Activated gamma-delta T cell (primary cell): ENCODE measurements around the gene ARHGEF17.

Source experiments
- DNase-seq: peaks from one replicate; lab custom pipeline; 2025; lab: John Stamatoyannopoulos, UW

ARHGEF17 gene

DNA sequence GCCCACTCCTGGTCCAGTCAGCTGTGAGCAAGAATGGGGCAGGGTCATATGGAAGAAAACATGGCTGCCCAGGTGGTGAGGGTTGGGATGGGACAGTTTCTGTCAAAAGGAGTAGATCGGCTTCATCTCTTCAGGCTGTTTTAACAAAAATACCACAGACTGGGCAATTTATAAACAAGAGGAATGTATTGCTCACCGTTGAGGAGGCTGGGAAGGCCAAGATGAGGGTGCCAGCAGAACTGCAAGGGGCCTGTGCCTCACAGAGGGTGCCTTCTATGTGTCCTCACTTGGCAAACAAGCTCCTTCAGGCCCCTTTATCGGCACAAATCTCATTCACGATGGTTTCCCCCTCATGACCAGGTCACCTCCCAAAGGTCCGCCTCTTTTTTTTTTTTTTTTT lies 50.0 kb downstream of the ARHGEF17 start:
- DNase-seq, result no peak

DNA sequence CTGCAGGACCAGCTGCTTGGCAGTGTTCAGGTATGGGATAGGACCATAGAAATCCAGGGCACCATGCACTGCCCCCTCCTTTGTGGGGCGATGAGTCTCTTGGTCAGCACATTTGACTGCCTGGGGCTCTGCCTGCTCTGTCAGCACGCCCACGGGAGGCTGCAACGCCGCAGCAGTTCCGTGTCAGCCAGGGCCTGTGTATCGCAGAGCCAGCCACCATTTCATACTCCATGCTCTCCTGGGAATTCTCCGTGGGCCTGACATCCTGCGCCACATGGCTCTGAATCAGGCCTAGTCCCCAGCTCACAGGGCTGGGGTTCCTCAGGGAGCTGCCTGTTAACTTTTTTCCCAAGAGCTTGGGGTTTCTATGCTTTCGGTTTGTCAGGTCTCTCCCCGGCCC lies 51.3 kb downstream of the ARHGEF17 start:
- DNase-seq, result no peak

DNA sequence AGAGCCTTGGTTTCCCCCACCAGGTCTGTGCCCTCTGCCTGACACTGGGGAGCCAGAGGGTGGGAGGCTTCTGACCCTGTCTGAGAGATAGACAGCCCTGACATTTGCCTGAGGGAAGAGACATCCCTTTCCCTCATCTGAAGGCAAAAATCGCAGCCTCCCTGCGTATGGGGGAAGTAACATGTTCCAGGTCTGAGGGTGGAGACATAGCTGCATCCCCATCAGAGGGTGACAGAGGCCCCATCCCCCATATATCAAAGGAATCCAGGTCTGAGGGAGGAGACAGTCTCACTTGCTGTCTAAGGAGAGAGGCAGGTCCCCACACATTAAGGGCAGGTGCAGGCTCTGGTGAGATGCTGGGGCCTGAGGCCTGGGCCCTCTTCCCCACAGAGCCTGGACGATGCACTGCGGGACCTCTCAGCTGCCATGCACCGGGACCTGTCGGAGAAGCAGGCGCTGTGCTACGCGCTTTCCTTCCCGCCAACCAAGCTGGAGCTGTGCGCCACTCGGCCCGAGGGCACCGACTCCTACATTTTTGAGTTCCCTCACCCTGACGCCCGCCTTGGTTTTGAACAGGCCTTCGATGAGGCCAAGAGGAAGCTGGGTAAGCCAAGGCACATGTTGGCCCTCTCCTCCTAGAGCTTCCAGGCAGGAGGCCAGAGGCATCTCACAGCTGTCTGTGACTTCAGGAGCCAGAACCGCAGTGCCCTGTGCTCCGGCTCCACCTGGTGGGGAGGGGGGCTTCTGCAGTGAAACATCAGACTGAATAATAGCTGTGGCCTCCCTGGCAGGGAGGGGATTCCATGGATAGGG lies 52.1 kb downstream of the ARHGEF17 start:
- no peak for DNase-seq

DNA sequence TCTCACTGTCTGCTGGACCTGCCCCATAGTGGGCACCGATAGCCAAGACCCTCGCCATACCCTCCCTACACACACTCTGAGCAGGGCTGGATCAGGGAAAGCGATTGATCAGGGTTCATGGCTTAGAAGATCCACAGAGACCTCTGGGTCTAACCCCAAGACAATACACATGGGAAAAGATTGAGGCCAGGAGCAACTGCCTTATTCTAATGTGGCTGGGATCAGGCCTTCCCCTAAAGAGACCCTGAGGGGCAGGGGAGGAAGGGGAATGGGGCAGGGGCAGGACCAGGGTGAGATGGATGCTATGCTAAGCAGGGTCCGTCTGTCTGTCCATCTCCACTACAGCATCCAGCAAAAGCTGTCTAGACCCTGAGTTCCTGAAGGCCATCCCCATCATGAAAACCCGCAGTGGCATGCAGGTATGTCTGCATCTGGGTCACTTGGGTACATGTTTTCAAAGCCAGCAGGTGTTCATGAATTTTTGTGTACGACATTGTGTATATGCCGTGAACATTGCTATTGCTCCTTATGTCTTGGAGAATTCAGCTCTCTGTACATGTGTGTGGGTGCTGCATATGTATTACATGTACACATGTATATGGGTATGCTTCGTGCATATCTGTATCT lies 52.8 kb downstream of the ARHGEF17 start:
- DNase-seq, result no peak

DNA sequence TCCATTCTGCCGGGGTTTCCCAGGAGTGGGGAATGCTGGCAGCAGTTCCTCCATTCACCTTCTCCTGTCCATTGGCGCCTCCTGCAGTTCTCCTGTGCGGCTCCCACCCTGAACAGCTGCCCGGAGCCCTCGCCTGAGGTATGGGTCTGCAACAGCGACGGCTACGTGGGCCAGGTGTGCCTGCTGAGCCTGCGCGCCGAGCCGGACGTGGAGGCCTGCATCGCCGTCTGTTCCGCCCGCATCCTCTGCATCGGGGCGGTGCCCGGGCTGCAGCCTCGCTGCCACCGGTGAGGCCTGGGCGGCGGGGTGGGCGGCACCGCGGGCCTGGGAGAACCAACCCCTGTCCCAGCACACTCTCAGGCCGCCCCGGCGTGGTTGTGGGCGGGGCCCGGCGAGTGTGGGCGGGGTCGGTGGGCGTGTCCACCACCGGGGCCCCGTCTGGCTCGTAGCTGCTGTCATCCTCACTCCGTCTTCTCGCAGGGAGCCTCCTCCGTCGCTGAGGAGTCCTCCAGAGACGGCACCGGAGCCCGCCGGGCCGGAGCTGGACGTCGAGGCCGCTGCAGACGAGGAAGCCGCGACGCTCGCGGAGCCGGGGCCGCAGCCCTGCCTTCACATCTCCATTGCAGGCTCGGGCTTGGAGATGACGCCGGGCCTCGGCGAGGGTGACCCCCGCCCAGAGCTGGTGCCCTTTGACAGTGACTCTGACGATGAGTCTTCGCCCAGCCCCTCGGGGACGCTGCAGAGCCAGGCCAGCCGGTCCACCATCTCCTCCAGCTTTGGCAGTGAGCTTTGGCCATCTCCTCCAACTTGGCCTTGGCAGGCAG lies 54.1 kb downstream of the ARHGEF17 start:
- no peak for DNase-seq

DNA sequence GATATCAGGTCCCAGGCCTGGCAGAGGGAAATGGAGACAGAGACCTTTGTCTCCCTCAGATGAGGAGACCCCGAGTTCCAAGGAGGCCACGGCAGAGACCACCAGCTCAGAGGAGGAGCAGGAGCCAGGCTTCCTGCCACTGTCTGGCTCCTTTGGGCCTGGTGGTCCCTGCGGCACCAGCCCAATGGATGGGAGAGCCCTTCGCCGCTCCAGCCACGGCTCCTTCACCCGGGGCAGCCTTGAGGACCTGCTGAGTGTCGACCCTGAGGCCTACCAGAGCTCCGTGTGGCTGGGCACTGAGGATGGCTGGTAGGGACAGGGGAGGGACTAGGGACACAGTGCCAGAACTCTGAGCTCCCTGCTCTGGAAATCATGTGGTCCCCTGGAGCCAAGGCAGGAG lies 55.1 kb downstream of the ARHGEF17 start:
- DNase-seq, result no peak

DNA sequence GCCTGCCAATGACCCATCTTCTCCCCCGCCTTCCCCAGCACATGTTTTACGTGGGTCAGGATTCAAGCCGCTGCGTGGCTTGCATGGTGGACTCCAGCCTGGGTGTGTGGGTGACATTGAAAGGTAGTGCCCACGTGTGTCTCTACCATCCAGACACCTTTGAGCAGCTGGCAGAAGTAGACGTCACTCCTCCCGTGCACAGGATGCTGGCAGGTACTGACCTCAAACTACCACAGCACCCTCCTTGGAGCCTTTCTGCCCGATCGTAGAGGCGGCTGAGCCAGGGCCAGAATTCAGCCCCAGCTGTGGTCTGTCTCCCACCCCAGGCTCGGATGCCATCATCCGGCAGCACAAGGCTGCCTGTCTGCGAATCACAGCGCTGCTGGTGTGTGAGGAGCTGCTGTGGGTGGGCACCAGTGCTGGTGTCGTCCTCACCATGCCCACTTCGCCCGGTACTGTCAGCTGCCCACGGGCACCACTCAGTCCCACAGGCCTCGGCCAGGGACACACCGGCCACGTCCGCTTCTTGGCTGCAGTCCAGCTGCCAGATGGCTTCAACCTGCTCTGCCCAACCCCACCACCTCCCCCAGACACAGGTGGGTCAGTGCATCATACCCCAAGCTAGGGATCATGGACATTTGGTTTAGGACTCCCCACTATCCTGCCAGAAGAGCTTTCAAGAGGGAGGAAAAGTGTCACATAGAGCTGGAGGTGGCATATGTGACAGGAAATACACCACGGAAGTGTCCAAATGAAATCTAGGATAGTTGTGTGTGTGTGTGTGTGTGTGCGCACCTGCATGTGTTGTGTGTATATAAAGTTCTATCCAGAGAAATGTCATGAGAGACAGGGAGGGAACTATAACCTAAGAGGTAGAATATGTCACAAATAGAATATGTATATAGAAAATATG lies 57.5 kb downstream of the ARHGEF17 start:
- no peak for DNase-seq

DNA sequence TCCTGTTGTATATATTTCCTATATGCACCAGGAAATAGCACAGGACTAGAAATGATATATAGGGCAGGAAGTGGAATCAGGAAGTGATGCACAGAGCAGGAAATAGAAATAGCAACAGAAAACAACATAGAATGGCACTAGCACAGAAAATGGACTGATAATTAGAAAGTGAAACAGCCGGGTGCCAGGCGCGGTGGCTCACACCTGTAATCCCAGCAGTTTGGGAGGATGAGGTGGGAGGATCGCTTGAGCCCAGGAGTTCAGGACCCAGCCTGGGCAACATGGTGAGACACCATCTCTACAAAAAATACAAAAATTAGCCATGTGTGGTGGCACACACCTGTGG lies 58.2 kb downstream of the ARHGEF17 start:
- DNase-seq, result no peak

DNA sequence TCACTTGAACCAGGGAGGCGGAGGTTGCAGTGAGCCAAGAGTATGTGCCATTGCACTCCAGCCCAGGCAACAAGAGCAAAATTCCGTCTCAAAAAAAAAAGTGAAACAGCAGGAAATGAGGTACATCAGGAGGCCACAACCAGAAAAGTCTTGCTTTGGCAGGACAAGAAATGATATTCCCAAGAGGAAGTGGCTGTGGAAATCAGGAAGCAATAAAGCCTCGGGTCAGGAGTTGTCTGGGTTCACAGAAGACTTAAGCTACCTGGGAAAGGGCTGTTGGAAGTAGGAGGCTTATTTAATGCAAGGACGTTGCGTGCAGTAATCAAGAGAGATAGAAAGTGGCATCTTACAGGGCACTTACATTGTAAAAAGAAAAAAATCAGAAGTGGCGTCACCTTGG lies 58.9 kb downstream of the ARHGEF17 start:
- DNase-seq, result no peak

DNA sequence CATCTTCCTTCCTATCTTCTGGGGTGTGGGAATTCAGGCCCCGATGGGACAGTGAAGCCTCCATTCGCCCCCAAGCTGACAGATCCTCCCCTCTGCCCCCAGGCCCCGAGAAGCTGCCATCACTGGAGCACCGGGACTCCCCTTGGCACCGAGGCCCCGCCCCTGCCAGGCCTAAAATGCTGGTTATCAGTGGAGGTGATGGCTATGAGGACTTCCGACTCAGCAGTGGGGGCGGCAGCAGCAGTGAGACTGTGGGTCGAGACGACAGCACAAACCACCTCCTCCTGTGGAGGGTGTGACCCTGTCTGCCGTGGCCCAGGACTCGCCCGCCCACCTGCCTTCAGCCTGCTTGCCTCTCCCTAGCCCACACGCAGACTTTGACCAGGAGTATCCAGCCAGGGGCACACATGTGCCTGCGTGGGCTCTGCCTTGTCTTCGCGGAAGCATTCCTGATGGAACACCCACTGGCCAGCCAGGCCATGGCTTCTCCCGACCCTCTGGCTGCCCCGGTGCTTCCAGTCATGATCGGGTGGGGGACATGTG lies 59.5 kb downstream of the ARHGEF17 start:
- DNase-seq, result no peak

DNA sequence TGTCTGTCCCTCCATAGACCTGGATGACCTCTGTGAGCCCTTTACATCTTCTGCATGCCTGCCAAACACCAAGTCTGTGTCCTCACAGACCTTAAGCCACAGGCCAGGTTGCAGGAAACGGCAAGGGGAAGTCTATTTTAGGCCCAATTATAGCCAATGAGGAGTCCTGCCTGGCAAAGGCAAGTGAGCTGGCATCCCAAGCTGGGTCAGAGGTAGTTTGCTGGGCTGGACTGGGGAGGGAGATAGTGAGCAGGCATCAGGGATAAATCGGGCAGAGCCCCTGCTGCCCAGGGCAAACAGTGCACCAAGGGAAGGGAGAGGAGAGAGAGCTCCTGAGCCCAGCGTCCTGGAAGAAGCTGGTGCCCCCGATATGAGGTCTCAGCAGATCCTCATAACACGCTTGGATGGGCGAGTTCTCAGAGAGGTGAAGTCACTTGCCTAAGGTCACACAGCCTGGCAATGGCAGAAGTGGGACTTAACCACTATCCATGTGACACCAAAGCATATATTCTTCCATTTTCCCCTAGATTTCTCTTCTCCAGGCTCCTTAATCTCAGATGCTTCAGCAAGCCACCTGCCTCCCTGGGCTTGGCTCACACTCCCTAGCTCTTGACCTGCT lies 64.4 kb downstream of the ARHGEF17 start:
- DNase-seq, result no peak

DNA sequence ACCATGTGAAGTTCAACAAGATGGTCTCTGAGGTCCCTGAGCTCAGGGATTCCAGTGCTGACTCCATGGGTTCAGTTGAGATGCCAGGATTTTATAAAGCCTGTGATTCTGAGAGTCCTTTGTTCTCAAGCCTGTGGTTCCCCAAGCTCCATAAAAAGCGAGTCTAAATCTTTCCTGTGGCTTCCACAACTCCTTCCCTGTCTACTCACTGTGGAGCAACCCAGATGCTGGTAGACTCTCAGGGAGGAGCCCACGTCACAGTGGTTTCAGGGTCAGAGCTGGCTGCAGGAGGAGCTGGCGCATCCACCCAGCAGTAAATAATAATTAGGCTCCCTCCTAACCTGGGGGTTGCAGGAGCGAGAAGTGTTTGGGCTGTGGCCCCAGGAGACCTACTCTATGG lies 66.1 kb downstream of the ARHGEF17 start:
- no peak for DNase-seq

DNA sequence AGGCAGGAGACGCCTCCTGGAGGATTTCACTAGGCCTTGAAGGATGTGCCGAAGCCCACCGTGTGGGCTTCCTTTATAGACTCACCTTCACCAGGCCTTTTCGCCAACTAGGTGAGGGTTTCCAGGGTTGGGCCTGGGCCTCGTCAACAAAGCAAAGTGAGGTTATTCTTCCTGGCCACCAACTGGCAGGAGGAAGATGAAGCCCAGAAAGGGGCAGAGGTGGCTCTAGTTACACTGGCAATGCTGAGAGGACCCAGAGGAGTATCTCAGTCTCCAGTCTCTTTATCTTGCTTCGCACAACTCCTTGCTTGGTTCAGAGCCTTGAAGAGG lies 67.7 kb downstream of the ARHGEF17 start:
- no peak for DNase-seq

DNA sequence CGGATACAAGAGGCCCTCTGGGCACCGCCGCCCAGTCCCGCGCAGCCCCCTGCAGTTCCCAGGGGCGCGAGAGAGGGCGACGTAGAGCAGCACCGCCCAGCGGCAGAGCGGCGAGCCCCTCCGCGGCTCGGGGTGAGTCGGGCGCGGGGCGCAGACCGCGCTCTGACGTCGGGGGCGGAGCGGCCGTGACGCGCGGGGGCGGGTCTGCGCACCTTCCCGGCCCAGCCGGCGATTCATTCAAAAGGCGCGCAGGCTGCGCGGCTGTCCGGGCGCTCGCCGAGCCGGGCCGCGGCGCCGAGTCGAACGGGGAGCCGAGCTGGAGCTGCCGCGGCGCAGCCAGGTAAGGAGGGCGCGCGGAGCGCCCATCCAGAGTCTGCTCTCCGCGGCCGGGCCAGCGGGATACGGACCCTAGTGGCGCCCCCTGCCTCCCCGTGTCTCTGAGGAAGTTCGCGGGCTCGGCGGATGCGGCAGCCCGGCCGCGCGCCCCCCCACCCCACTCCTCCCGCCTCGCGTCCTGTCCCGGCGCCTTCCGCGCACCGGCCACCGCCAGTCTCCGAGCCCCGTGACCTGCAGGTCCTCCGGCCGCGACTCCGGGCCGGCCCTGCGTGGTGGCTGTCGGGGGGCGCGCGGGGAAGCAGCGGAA lies 68.2 kb downstream of the ARHGEF17 start, which contains the start of gene RELT:
RELT (plus strand) TSS at position 240 of the 643 bp plus-strand sequence. CDS start 12,738 bp downstream, outside the sequence.
- peak; percentile 89 for DNase-seq

DNA sequence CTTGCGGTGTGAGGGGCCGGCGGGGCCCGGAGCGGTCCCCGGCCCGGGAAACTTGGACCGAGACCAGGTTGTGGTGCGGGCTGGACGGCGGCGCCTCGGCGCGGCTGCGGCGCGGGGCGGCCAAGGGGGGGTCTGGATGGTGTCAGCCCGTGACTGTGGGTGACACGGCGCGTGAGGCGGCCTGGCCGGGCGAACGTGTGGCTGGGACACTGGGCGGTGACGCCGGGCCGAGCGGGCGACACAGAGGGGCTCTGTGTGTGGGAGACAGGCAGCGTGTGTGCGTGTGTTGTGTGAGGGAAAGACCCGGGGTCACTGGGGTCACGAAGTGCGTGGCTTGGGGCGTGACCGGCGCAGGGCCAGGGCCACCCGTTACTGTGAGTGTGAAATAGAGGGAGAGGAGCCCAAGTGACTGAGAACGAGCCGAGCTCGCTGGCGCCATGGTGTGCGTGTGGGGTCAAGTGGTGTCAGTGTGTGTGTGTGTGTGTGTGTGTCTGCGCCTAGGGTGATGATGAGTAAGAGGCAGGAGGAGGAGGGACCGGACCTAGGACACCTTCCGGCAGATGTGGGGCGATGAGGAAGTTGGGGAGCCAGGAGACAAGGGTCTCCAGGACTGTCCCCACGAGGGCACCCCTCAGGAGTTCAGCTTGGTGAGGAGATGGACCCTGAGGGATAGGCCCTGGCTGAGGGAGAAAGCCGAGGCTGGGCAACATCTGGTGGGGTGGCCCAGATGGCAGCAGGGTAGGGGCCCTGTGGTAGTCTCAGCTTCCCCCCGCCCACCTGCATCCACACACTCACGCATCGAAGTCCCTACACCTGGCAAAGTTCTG lies 68.9 kb downstream of the ARHGEF17 start:
- DNase-seq, result peak; percentile 64

DNA sequence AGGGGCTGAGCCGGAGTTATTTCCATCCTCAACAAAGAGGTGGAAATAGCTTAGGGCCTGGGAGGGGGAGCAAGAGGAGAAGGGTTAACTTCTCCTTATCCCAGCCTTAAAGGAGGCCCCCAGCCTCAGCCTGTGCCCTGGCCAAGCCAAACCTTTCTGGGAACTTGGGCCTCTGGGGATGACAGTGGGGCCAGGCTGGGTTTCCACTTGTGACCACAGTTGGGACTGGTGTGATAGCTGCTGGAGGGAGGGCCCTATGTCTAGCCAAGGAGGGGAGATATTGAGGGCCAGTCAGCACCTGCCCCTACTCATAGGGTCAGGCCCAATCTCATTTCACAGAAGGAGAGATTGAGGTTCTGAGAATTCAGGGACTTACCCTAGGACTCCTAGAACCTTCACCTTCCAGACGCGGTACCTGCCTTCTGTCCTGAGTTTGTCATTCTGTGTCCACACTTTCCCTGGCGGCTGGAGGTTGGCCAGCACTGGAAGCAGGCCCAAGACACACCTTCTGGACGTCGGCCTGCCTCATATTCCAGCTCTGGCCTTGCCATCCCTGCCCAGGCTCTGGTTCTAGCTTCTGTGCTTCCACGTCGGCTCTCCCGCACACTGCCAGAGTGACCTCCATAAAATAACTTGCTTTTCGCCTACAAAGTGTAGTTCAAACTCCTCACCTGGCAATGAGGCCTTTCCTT lies 71.3 kb downstream of the ARHGEF17 start:
- no peak for DNase-seq

DNA sequence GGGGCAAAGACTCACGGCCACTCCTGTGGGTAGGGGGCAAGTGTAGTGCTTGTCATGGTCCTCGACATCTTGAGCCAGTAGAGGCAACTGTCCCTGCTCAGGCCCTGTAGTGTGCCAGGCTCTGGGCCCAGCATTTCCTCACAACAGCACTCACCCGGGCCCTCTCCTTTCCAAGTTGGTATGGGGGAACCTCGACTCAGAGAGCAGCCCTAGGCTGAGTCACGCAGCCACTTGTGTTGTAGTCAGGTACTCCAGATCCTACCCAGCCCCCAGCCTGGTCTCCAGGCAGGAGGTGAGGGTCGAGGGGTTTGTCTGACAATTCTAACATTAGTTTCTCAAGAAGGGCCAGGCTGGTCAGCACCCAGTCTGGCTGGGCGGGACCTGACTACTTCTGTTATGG lies 72.3 kb downstream of the ARHGEF17 start:
- DNase-seq, result no peak

DNA sequence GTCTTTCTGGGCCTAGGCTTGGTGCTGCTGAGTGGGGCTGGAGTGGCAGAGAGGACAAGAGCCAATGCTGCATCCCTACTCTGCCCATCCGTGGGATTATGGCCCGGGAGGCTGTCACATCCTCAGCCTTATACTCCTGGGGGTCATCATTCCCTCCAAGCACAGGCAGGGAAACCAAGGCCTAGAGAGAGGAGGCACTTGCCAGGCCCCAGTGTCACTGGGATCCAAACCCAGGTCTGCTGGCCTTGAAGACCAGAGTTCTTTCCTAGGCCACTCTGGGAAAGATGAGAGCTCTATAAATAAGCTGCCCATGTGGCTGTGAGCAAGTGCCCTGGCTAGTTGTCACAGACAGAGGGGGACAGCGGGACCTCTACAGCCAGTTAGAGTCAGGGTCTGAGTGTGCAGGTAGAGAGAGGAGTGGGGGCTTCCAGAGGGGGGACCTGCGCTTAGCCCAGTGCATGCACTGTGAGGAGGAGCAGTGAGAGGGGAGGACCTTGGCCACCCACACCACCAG lies 72.9 kb downstream of the ARHGEF17 start:
- no peak for DNase-seq

DNA sequence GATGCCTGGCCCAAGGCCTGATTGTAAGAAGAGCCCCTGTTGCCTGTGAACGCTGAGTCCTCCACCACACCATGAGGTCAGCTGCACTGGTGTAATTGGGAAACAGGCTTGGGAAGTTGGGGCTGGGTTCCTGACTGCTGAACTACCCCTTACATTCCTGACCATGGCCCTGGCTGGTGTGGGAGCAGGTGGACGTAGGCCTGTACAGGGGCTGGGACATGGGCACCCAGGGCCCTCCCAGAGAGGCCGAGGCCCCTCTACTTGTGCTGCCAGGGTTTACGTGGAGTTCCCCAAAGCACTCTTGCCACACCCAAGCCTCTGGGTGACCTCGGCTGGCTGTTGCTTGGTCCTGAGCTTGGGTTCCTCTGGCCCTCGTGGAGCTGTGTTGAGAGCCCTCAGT lies 73.5 kb downstream of the ARHGEF17 start:
- DNase-seq, result no peak
